GM12875 (cell line): ENCODE measurements around the gene RAB5B.

ENCODE experiments used
- H3K4me3 ChIP-seq: one replicate; pipeline ENCODE4 v1.5.1; 2011; ENCODE audit warnings: low read depth, low read length, control low read depth
- CTCF ChIP-seq: IDR thresholded peaks from 2 replicates; pipeline ENCODE4 v1.5.1; 2011; ENCODE audit warnings: low read depth, mild to moderate bottlenecking, control low read depth, inconsistent platforms, low read length, moderate library complexity, borderline replicate concordance; ENCODE audit not compliant: insufficient read depth

RAB5B gene

DNA sequence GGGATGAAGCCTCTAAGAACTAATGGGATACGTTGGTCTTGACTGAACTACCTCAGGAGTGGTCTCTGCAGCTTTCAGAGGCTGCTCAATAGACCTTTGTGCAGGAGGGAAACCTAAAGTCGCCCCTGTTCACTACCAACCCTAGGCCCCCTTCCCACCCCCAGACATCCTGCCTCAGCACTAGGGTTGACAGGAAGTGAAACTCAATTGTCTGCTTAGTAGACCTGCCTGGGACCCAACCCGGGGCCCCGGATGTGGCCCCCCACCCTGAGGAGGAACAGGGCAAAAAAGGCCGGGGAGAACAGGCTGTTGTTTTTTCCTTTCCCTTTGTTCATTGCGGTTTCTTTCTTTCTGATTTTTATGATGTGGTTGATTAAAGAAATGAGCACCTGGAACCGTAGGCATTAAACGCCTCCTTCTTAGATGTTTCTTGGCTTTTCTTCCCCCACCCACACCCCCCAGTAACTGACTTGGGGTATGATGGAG, 44.5 kb upstream of the RAB5B start:
- no peak for TF ChIP-seq CTCF

DNA sequence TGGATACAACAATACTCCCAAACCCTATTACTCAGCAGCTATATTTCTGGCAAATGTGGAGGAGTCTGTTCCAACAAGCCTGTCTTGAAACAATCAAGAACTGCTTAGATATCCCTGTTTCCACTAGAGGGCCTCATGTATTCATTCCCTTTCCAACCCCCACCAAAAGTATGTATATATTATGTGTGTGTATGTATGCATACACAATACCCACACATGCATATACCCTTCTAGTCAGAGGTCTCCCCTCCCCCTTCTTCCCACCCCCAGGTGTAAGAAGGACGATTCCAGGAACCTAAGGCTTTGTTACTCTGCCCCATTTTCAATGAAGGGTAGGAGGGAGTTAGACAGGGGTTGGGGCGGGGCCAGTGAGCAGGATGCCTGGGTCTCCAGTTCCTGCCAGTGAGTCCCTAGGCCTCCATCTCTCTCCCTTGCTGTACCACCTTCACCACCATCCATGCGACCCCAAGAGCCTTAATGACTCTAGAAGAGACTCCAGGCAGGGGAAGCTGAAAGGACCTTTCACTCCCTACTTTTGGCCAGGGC, 43.0 kb upstream of the RAB5B start, which contains the start of gene DGKA:
TSS of gene DGKA (plus strand) at position 392 of the 546 bp plus-strand sequence. CDS start 5,342 bp downstream, outside the sequence.
- TF ChIP-seq CTCF, result peak; percentile 63
- H3K4me3 ChIP-seq, result peak within 1 kb of the TSS; percentile 90

More for the DNA sequence above, 44.5 kb upstream of the RAB5B start:
- peak overlapping the region; percentile 29 for H3K4me3 ChIP-seq

DNA sequence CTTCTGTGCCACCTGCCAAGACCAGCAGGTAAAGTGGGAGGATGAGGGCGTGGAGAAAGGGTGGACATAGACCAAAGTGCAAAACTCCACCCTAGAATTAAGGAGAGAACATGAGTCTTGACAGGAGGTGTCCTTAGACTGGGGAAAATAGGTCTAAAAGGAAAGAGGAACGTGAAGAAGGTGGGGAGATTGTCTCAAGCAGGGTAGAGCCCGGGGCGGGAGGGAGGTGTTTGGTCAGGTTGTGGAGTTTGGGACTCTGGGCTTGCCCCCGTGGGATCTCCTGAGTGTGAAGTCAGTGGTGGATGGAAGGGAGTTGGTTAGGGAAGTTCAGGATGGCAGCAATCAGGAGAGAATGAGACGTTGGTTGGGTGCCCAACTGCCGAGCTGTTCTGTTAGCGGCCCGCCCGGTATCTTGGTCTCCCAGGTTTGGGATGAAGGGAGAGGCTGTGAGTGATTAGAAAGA, 42.5 kb upstream of the RAB5B start:
- no peak for TF ChIP-seq CTCF
- H3K4me3 ChIP-seq, result peak overlapping the region; percentile 90

- TF ChIP-seq CTCF, result no peak
- H3K4me3 ChIP-seq, result peak overlapping the region; percentile 90
Observed at GRCh38 chr12:55931780-55932550, 41.9 kb upstream of the RAB5B start.

DNA sequence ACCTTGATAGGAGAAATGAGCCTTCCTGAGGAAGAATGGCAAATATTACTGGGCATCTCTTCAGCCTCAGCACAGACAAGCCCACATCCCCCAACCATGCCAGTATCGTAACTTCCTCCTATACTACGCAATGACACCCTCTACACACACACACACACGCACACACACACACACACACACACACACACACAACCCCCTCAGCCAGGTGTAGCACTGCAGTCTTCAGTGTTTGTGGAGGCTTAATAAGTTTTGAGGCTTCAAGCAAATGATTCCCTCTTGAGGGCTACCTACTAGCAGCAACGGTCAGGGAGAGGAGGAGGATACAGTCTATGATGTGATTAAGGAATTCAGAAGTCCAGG, 41.3 kb upstream of the RAB5B start:
- H3K4me3 ChIP-seq, result peak overlapping the region; percentile 90
- no peak for TF ChIP-seq CTCF

- H3K4me3 ChIP-seq, result no peak overlapping the region
- no peak for TF ChIP-seq CTCF
Observed at GRCh38 chr12:55933169-55933798, 40.6 kb upstream of the RAB5B start.
